Upper lobe of right lung (tissue), 1 donor: Measurements from ENCODE around the gene TMEM107. TPM values are rescaled to one million over a fixed set of nuclear protein-coding genes. Genes with fewer than 3 reads are reported as not detected.
"Not testable (repeated sequence)": the region's sequence is repeated elsewhere in the genome, so short reads cannot be mapped to it uniquely, and the experiment has no call there.

Experiments used
- ATAC-seq: fragments of 200-7000 bp; cut with Tn5 transposase; one replicate; pipeline ENCODE4 v1.9.1; 2020; ENCODE audit warnings: mild to moderate bottlenecking, moderate library complexity
- DNase-seq: peaks from one replicate; pipeline ENCODE4 v3.0.0-alpha.2; 2020
- H3K27ac ChIP-seq: fragments of 200-600 bp; one replicate; pipeline ENCODE4 v1.8.0; 2022
- H3K27me3 ChIP-seq: fragments of 200-600 bp; one replicate; pipeline ENCODE4 v1.8.0; 2022; ENCODE audit warnings: mild to moderate bottlenecking
- H3K36me3 ChIP-seq: fragments of 200-600 bp; one replicate; pipeline ENCODE4 v1.8.0; 2022
- H3K4me1 ChIP-seq: fragments of 200-600 bp; one replicate; pipeline ENCODE4 v1.8.0; 2022
- H3K4me3 ChIP-seq: fragments of 200-600 bp; one replicate; pipeline ENCODE4 v1.8.0; 2022; ENCODE audit warnings: mild to moderate bottlenecking
- H3K9me3 ChIP-seq: fragments of 200-600 bp; one replicate; pipeline ENCODE4 v1.8.0; 2022
- intact Hi-C: fragments of 100-400 bp; cut with DNase I; formaldehyde crosslinking; loops from one replicate; pipeline ENCODE4 v1.11.0; 2022
- total RNA-seq: library from RNA; stranded (reverse); fragmentation: NEBNext Ultra II Directional; extraction: Animal tissue kit (Norgen Biotek cat#: 25700); gene quantifications from one replicate; pipeline ENCODE4 v1.2.1, GENCODE V29; 2021
- TF ChIP-seq, protein P1 (sequence below): fragments of 200-600 bp; IDR thresholded peaks from one replicate; pipeline ENCODE4 v1.8.0; 2022; ENCODE audit warnings: antibody characterized with exemption
- donor health status: DM: no; HTN: yes; CAD: no; lungs with severe emphysema.

TMEM107 gene
- total RNA-seq, 1 donor from 2014 or later: 9.3 TPM

DNA sequence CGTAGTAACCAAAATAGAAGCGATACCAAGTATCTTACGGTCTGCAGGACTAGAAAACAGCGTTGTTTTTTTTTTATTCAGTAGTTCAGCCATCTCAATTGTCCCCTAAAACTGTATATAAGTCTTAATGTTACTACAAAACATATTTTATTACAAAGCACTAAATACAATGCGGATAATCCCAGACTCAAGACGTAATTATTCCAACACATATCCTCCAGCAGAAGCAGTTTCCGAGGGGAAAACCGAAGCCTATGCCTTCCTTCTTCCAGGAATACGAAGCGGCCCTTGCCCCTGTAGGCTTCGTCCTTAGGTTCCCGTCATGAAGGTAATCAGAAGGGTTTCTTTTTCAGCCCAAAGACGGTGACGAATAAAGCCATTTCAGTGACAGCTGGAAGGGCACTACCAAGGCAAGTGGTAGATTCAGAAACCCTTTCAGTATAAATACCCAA lies 2.3 kb downstream of the TMEM107 start:
- Histone ChIP-seq H3K9me3 (no peaks in the 10 kb centered on the region), H3K4me1 (peaks cover 23% of the 10 kb centered on the region), H3K27ac (peak overlapping the region; percentile 99), H3K4me3 (peak overlapping the region; percentile 47), H3K27me3 (no peaks in the 10 kb centered on the region), H3K36me3 (no peaks in the 10 kb centered on the region)
- intact Hi-C loops: no loop called here
- TF ChIP-seq, protein P1, sequence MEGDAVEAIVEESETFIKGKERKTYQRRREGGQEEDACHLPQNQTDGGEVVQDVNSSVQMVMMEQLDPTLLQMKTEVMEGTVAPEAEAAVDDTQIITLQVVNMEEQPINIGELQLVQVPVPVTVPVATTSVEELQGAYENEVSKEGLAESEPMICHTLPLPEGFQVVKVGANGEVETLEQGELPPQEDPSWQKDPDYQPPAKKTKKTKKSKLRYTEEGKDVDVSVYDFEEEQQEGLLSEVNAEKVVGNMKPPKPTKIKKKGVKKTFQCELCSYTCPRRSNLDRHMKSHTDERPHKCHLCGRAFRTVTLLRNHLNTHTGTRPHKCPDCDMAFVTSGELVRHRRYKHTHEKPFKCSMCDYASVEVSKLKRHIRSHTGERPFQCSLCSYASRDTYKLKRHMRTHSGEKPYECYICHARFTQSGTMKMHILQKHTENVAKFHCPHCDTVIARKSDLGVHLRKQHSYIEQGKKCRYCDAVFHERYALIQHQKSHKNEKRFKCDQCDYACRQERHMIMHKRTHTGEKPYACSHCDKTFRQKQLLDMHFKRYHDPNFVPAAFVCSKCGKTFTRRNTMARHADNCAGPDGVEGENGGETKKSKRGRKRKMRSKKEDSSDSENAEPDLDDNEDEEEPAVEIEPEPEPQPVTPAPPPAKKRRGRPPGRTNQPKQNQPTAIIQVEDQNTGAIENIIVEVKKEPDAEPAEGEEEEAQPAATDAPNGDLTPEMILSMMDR: no peak
- no peak for ATAC-seq
- DNase-seq: no peak

DNA sequence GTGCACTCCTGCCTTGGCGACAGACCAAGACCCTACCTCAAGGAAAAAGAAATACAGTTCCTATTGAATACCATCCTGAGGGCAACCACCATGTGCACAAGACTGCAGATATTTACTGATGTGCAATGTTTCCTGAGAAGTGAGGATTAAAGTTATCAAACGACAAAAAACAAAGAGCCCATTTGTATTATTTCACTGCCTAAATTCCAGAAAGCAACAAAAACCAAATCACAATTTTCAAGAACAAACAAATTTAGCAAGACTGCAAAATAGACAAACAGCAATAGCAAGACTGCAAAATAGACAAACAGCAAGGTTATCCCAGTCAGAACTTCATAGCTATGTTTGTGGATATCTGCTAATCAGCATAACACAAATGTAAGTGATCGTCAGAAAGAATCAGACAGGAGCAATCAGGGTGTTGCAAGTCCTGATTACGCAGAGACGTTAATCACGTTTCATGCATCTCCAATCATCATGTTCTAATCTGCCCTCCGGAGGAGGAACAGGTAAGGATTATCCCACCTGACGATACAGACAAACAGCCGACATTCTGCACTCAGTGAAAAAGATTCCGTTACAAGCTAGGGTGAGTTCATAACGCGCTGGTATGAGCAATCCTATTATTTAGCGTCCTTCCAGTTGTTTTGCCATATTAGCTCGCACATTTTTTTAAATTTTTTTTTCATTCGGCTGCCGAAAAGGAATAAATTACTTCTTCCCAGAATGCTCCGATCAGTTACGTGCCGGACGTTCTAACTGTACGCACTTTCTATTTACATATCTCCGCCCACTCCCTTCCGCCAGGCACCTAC lies 2.9 kb downstream of the TMEM107 start:
- no peaks in the 10 kb centered on the region for H3K9me3 ChIP-seq
- peaks cover 23% of the 10 kb centered on the region for H3K4me1 ChIP-seq
- DNase-seq: peak; percentile 82
- H3K27ac ChIP-seq: peak overlapping the region; percentile 99
- H3K36me3 ChIP-seq: no peaks in the 10 kb centered on the region
- H3K27me3 ChIP-seq: no peaks in the 10 kb centered on the region
- TF ChIP-seq, protein P1: no peak
- H3K4me3 ChIP-seq: peak overlapping the region; percentile 47
- intact Hi-C loops: no loop called here
- ATAC-seq: peak; percentile 86

DNA sequence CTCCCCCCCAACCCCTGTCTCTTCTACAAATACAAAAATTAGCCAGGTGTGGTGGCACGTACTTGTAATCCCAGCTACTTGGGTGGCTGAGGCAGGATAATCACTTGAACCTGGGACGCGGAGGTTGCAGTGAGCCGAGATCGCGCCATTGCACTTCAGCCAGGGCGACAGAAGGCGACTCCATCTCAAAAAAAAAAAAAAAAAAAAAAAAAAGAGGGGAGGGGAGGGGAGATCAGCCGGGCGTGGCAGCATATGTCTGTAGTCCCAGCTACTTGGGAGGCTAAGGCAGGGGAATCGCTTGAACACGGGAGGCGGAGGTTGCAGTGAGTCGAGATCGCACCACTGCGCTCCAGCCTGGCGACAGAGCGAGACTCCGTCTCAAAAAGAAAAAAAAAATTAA lies 6.0 kb downstream of the TMEM107 start:
- H3K9me3 ChIP-seq, H3K36me3 ChIP-seq, H3K27me3 ChIP-seq, H3K27ac ChIP-seq, H3K4me1 ChIP-seq, ATAC-seq, intact Hi-C loops, DNase-seq, H3K4me3 ChIP-seq: not testable (repeated sequence)

DNA sequence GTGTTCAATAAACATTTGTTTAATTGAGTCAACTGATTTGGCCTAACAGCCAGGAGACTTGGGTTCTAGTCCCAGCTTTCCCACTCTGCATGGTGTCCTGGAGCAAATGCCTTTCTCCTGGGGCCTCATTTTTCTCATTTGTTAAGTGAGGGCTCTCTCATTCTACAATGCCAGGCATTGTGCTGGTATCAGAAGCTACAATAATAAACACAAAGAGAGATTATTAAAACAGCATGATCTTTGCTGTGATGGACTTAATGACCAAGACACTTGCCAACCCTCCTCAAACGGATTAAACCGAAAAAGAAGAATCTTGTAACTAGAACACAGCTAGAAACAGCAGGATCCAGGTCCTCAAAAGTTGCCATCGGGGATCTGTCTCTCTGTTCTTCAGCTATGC lies 8.7 kb downstream of the TMEM107 start:
- Histone ChIP-seq H3K4me3 (no peak overlapping the region), H3K9me3 (no peaks in the 10 kb centered on the region), H3K27me3 (no peaks in the 10 kb centered on the region), H3K27ac (no peak overlapping the region), H3K36me3 (no peaks in the 10 kb centered on the region), H3K4me1 (peaks cover 18% of the 10 kb centered on the region)
- TF ChIP-seq, protein P1: no peak
- DNase-seq (no peak), ATAC-seq (no peak)
- intact Hi-C loops: no loop called here

DNA sequence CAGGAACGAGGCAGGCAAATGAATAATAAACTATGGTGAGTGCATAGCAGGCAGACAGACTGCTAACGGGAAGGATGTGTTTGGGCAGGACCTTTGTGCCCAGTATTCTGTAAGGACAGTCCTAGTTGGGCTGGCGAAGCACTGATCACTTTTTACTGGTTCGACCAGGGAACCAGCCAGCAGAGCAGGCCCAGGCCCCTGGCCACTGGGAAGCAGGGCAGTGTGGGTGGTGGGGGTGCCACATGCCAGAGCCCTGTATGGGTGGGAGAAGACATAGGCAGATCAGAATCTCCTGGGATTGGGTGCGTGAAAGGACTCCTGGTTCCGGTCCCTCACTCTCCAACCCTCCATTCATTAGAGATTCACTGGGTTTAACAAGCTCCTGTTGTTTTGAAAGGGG lies 9.4 kb downstream of the TMEM107 start:
- TF ChIP-seq, protein P1: no peak
- Histone ChIP-seq H3K36me3 (no peaks in the 10 kb centered on the region), H3K27ac (no peak overlapping the region), H3K27me3 (no peaks in the 10 kb centered on the region), H3K4me3 (no peak overlapping the region), H3K4me1 (peaks cover 20% of the 10 kb centered on the region), H3K9me3 (no peaks in the 10 kb centered on the region)
- ATAC-seq (no peak), DNase-seq (peak; percentile 44)
- intact Hi-C loops: no loop called here

DNA sequence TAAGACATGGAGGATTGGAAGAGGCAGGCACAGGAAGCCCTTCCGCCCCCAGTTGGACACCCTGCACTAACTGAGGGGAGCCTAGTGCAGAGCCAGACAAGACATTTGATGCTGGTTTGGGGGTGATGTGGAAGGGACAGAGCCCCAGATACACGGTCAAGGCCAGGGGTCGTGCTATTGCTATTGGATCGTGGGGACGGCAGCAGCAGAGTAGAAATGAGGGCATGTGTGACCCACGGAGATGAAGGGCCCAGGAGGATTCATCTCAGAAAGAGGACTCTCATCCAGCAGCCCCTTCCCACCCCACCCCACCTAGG lies 11.4 kb downstream of the TMEM107 start:
- peaks cover 16% of the 10 kb centered on the region for H3K36me3 ChIP-seq
- H3K27ac ChIP-seq: peak overlapping the region; percentile 98
- no peaks in the 10 kb centered on the region for H3K9me3 ChIP-seq
- peak overlapping the region; percentile 9 for H3K4me3 ChIP-seq
- H3K27me3 ChIP-seq: no peaks in the 10 kb centered on the region
- ATAC-seq (no peak), DNase-seq (peak; percentile 51)
- peaks cover 35% of the 10 kb centered on the region for H3K4me1 ChIP-seq
- intact Hi-C loops: no loop called here
- TF ChIP-seq, protein P1: no peak
